ENCODE results near the gene CAPN1. TPM values are rescaled to one million over a fixed set of nuclear protein-coding genes. Genes with fewer than 3 reads are reported as not detected.
A peak's percentile ranks its signal among the peaks of the same experiment; 100 is the strongest.

Gene CAPN1
- total RNA-seq, 1 donor from 2014 or later = 89.6 TPM

- no peak for DNase-seq (ENCODE audit: low spot score)
- intact Hi-C loops (cut with DNase I) = no loop called here
These were observed 5.0 kb downstream of the CAPN1 start for GRCh38 chr11:65186701-65187100.

DNA sequence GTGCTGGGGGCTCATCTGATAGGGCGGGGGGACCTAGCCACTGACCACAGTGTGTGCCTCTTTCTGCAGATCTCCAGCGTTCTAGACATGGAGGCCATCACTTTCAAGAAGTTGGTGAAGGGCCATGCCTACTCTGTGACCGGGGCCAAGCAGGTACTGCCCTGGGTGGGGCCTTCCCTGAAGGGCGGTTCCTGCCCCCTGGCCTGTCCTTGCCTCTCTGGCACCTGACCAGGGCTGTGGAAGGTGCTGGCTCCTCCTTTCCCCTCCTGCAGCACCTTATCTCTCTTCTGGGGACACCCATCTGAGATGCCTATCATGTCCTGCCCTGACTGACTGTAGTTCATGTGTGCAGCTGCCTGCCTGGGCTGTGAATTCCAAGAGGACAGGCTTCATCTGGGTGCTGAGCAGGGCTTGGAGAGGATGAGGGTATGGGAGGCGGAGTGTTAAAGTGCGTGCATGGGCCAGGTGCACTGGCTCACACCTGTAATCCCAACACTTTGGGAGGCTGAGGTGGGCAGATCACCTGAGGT is 5.5 kb downstream of the CAPN1 start:
- intact Hi-C loops (cut with DNase I) = no loop called here
- no peak for DNase-seq (ENCODE audit: low spot score)

DNA sequence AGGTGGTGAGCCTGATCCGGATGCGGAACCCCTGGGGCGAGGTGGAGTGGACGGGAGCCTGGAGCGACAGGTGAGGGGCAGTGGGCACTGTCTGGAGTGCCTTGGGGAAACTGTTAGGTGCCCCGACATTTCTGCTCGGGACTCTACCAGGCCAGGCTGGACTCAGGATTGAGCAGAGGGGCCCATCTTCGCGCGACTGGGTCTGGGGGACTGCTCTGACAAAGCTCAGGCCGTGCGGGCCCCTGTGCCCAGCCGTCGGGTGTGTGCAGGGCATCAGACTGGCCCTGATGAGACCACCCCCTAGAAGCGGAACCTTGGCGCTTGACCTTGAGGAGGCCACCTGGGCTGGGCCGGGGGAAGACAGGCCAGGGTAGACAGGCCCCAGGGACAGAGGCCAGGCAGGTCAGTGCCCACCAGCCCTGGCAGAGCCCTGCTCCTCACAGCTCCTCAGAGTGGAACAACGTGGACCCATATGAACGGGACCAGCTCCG is 6.3 kb downstream of the CAPN1 start:
- intact Hi-C loops (cut with DNase I) = no loop called here
- no peak for DNase-seq (ENCODE audit: low spot score)

DNA sequence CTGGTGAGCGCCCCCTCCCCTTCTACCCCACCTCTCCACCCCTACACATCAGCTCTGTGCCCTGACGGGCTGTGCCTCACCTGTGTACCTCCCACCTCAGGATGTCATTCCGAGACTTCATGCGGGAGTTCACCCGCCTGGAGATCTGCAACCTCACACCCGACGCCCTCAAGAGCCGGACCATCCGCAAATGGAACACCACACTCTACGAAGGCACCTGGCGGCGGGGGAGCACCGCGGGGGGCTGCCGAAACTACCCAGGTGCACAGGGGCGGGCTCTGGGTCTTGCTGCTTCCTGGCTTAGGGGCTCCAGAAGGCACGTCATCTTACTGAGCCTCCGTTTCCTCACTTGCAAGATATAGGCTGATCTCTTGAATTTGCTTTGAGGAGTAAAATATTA is 6.8 kb downstream of the CAPN1 start:
- no peak for DNase-seq (ENCODE audit: low spot score)
- intact Hi-C loops (cut with DNase I) = no loop called here

GRCh38 chr11:65189191-65189590 is 7.5 kb downstream of the CAPN1 start:
- intact Hi-C loops (cut with DNase I) = no loop called here
- no peak for DNase-seq (ENCODE audit: low spot score)

- intact Hi-C loops (cut with DNase I) = no loop called here
- no peak for DNase-seq (ENCODE audit: low spot score)
These were observed 12.8 kb downstream of the CAPN1 start for GRCh38 chr11:65194564-65194963.

DNA sequence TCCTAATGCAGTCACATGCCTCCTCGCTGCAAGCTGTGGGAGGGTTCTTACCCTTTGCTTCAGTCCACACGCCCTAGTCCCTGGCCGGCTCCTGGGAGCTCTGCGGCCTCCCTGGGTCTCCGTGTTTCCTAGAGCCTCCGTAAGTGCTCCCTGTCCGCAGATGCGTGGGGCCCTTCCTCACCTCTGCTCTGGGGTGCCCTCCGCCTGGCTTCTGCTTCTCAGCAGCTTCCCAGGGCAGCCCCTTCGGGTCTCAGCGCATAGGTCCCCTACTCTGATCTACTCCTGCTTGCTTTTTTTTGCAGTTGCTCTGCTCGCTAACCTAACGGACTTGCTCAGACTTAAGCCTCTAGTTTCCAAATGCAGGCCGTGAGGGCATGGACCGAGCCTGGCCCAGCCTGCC is 22.4 kb downstream of the CAPN1 start:
- peak; percentile 12 for DNase-seq (ENCODE audit: low spot score)
- intact Hi-C loops (cut with DNase I) = no loop called here

- intact Hi-C loops (cut with DNase I) = no loop called here
These were observed 23.2 kb downstream of the CAPN1 start for GRCh38 chr11:65204646-65205601.

DNA sequence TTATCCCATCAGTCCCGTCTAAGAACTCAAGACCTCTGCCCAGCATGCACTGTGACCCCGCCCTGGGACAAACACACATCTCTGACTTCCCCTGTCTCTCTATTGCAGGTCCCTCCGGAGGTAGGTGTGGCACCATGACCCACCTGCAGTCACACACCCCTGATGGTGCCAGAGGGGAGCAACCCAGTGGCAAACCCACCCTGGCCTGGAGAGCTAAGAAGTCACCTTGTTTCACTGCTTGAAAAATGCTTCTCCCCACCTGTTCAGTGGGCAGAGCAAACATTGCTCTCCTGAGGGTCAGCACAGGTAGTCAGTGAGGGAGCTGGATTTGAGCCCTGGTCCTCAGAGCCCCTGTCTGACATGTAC is 23.9 kb downstream of the CAPN1 start:
- intact Hi-C loops (cut with DNase I) = no loop called here
- DNase-seq (ENCODE audit: low spot score) = no peak

More at GRCh38 chr11:65204646-65205601, 23.2 kb downstream of the CAPN1 start:
- DNase-seq (ENCODE audit: low spot score) = peak; percentile 77

GRCh38 chr11:65206441-65206841 is 24.7 kb downstream of the CAPN1 start:
- intact Hi-C loops (cut with DNase I) = no loop called here
- peak; percentile 63 for DNase-seq (ENCODE audit: low spot score)

DNA sequence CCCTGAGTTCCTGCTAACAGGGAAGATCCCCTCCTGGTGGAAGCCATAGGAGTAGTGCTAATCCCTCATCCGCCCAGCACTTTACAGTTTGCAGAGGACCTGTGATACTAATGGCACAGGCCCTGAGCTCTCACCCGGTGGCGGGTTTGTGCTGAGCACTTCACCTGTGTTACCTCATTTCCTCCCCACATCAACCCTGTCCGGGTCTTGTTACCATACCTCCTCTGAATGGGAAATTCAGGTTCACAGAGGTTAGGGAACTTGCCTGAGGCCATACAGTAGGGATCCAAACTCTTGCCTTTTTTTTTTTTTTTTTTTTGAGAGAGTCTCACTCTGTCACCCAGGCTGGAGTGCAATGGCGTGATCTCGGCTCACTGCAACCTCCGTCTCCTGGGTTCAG is 25.2 kb downstream of the CAPN1 start:
- intact Hi-C loops (cut with DNase I) = no loop called here
- peak; percentile 43 for DNase-seq (ENCODE audit: low spot score)

GRCh38 chr11:65207918-65208784 is 26.4 kb downstream of the CAPN1 start:
- no peak for DNase-seq (ENCODE audit: low spot score)
- intact Hi-C loops (cut with DNase I) = no loop called here

GRCh38 chr11:65208785-65209710 is 27.3 kb downstream of the CAPN1 start:
- peak; percentile 29 for DNase-seq (ENCODE audit: low spot score)
- intact Hi-C loops (cut with DNase I) = no loop called here

DNA sequence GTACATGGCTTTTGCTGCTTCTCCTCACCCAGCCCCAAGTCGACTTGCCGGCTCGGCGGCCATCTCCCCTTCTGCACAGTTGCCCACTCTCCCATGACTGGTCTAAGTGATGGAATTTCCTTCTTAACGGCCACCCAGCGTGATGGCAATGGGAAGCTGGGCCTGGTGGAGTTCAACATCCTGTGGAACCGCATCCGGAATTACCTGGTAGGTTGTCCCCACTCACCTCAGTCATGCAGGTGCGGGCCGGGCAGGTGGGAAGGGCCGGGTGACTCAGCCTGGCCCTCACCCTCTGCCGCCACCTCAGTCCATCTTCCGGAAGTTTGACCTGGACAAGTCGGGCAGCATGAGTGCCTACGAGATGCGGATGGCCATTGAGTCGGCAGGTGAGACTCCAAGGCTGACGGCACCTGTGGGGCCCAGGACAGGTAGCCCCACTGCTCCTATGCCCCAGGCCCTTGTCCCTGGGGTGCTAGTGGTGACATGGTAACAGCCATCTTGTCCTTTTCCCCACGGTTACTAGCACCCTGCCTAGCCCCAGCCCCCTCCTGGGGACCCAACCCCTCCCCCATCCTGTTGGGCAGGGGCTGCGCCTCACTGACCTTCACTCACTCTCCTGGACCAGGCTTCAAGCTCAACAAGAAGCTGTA is 28.1 kb downstream of the CAPN1 start:
- peak; percentile 4 for DNase-seq (ENCODE audit: low spot score)
- intact Hi-C loops (cut with DNase I) = no loop called here

DNA sequence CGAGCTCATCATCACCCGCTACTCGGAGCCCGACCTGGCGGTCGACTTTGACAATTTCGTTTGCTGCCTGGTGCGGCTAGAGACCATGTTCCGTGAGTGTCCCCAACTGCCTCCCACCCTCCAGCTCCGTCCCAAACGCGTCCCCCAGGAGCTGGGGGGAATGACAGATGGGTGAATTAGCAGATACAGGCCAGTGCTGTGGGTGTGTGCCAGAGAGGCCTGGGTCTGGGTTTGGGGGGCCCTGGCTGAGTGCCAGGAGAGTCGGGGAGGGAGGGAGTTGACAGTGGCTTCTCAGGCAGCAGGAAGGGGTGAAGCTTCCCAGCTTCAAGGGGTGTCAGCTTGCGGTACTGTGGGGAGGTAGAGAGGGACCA is 28.6 kb downstream of the CAPN1 start:
- intact Hi-C loops (cut with DNase I) = no loop called here
- peak; percentile 51 for DNase-seq (ENCODE audit: low spot score)

DNA sequence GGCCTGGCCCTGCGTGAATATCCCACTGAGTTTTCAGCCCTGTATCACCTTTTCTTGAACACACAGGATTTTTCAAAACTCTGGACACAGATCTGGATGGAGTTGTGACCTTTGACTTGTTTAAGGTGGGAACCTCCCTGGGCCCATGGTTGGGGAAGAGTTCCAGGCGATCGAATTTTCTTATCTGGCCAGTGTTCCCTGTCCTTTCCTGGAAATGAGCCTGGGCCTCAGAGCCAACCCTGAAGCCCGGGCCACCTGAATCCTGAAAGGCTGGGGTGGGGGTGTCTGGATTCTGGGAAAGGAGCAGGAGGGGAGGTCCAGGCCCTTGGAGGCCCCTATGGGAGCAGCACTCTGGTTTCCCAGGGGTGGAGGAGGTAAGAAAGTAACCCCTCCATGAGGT is 29.0 kb downstream of the CAPN1 start:
- intact Hi-C loops (cut with DNase I) = no loop called here
- DNase-seq (ENCODE audit: low spot score) = no peak

DNA sequence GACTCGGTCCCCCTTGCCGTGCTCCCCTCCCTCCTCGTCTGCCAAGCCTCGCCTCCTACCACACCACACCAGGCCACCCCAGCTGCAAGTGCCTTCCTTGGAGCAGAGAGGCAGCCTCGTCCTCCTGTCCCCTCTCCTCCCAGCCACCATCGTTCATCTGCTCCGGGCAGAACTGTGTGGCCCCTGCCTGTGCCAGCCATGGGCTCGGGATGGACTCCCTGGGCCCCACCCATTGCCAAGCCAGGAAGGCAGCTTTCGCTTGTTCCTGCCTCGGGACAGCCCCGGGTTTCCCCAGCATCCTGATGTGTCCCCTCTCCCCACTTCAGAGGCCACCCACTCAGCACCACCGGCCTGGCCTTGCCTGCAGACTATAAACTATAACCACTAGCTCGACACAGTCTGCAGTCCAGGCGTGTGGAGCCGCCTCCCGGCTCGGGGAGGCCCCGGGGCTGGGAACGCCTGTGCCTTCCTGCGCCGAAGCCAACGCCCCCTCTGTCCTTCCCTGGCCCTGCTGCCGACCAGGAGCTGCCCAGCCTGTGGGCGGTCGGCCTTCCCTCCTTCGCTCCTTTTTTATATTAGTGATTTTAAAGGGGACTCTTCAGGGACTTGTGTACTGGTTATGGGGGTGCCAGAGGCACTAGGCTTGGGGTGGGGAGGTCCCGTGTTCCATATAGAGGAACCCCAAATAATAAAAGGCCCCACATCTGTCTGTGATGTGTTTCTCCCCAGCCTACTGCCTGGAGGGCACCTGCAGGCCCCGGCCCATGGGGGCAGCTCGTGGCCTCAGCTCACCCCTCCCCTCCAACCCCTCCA is 29.8 kb downstream of the CAPN1 start:
- DNase-seq (ENCODE audit: low spot score) = peak; percentile 65
- intact Hi-C loops (cut with DNase I) = no loop called here

All from cardiac septum (tissue), 1 donor.